Measurements from ENCODE around the gene NEUROD2. TPM values are rescaled to one million over a fixed set of nuclear protein-coding genes. Genes with fewer than 3 reads are reported as not detected.

The NEUROD2 gene
- total and polyA plus RNA-seq, 2 experiments from 2014 or later: not detected

GRCh38 chr17:39642291-39643074 is 34.8 kb upstream of the NEUROD2 start:
- no peaks in the 10 kb centered on the region for H3K27me3 ChIP-seq
- no peaks in the 10 kb centered on the region for H3K9me3 ChIP-seq (ENCODE audit: low read depth)
- no peak for TF ChIP-seq CTCF (IDR thresholded peaks at IDR 0.05; ENCODE audit: low read depth, low read length)
- H3K36me3 ChIP-seq: no peaks in the 10 kb centered on the region
- DNase-seq (ENCODE audit: low read depth in 1 of 2, low spot score in 1 of 2): no peak
- H3K4me1 ChIP-seq (ENCODE audit: low read depth): peaks cover 44% of the 10 kb centered on the region
- no peak overlapping the region for H3K4me3 ChIP-seq
- H3K27ac ChIP-seq: peak overlapping the region; percentile 68

DNA sequence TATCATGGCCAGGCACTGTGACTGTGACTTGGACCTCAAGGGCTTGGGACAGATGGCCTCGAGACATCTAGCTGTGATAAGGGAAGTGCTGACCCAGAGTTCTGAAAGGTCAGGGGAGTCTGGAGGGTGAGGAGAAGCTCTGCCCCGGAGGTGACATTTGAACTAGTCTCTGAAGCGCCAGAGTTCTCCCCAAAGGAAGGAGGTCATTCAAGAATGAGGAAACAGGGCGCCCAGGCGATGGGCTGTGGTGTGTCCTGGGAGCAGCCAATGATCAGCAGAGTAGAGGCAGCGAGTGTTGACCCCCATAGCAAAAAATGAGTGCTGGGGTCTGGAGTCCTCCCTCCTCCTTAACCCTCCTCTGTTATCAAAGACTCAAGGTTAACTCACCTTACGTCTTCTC is 34.2 kb upstream of the NEUROD2 start:
- no peak for DNase-seq (ENCODE audit: low read depth in 1 of 2, low spot score in 1 of 2)
- H3K36me3 ChIP-seq: no peaks in the 10 kb centered on the region
- peak overlapping the region; percentile 68 for H3K27ac ChIP-seq
- H3K4me3 ChIP-seq: no peak overlapping the region
- TF ChIP-seq CTCF (IDR thresholded peaks at IDR 0.05; ENCODE audit: low read depth, low read length): no peak
- peaks cover 44% of the 10 kb centered on the region for H3K4me1 ChIP-seq (ENCODE audit: low read depth)
- H3K9me3 ChIP-seq (ENCODE audit: low read depth): no peaks in the 10 kb centered on the region
- H3K27me3 ChIP-seq: no peaks in the 10 kb centered on the region

- no peak overlapping the region for H3K27ac ChIP-seq
- DNase-seq (ENCODE audit: low read depth in 1 of 2, low spot score in 1 of 2): no peak
- H3K27me3 ChIP-seq: no peaks in the 10 kb centered on the region
- TF ChIP-seq CTCF (IDR thresholded peaks at IDR 0.05; ENCODE audit: low read depth, low read length): no peak
- no peak overlapping the region for H3K4me3 ChIP-seq
- peaks cover 51% of the 10 kb centered on the region for H3K4me1 ChIP-seq (ENCODE audit: low read depth)
- no peaks in the 10 kb centered on the region for H3K9me3 ChIP-seq (ENCODE audit: low read depth)
- no peaks in the 10 kb centered on the region for H3K36me3 ChIP-seq
Observed at GRCh38 chr17:39641097-39641496, 33.4 kb upstream of the NEUROD2 start.

DNA sequence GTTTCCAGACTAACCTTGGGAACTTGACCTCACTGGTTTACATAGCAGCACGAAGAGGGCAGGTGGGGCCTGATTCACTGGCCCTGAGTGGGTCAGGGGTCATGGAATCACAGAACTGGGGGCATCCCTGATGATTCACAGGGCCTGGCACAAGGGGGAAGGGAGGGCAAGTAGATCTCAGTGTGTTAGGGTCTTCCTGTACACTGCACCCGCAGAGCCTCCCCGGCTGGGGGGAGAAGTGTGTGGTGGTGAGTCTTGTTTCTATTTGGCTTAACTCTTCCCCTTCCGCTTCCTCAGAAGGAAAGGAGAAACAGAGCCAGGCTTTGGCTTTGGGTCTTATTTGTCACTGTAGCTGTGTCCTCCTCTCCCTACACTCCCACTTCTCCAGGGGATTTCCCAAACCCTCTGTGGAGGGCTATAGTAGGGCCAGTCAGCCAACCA is 32.9 kb upstream of the NEUROD2 start:
- Histone ChIP-seq H3K27ac (no peak overlapping the region), H3K27me3 (no peaks in the 10 kb centered on the region), H3K4me1 (ENCODE audit: low read depth) (peaks cover 51% of the 10 kb centered on the region), H3K4me3 (no peak overlapping the region), H3K36me3 (no peaks in the 10 kb centered on the region), H3K9me3 (ENCODE audit: low read depth) (no peaks in the 10 kb centered on the region)
- TF ChIP-seq CTCF (IDR thresholded peaks at IDR 0.05; ENCODE audit: low read depth, low read length): no peak
- DNase-seq (ENCODE audit: low read depth in 1 of 2, low spot score in 1 of 2): no peak

GRCh38 chr17:39639566-39640458 is 32.1 kb upstream of the NEUROD2 start:
- Histone ChIP-seq H3K36me3 (no peaks in the 10 kb centered on the region), H3K9me3 (ENCODE audit: low read depth) (no peaks in the 10 kb centered on the region), H3K4me3 (no peak overlapping the region), H3K4me1 (ENCODE audit: low read depth) (peaks cover 46% of the 10 kb centered on the region), H3K27me3 (no peaks in the 10 kb centered on the region), H3K27ac (no peak overlapping the region)
- TF ChIP-seq CTCF (IDR thresholded peaks at IDR 0.05; ENCODE audit: low read depth, low read length): no peak
- no peak for DNase-seq (ENCODE audit: low read depth in 1 of 2, low spot score in 1 of 2)
